Hepatocyte (in vitro differentiated cells): ENCODE measurements around the gene PYGO1. TPM values are rescaled to one million over a fixed set of nuclear protein-coding genes. Genes with fewer than 3 reads are reported as not detected.

Source experiments
- DNase-seq: peaks from one replicate; pipeline ENCODE4 v3.0.0-alpha.2; 2016; ENCODE audit warnings: low spot score
- H2AFZ ChIP-seq: fragments of 200-600 bp; sonication (generic); 2 replicates; pipeline ENCODE4 v1.6.0; 2016; ENCODE audit warnings: antibody characterized with exemption, mild to moderate bottlenecking
- H3K27ac ChIP-seq: fragments of 200-600 bp; sonication (generic); 2 replicates; pipeline ENCODE4 v1.5.1; 2016; ENCODE audit warnings: mild to moderate bottlenecking
- H3K27me3 ChIP-seq: fragments of 200-600 bp; sonication (generic); 2 replicates; pipeline ENCODE4 v1.6.1; 2016
- H3K36me3 ChIP-seq: fragments of 200-600 bp; sonication (generic); replicated peaks from 2 replicates; pipeline ENCODE4 v1.5.1; 2016; ENCODE audit warnings: low read depth; ENCODE audit not compliant: insufficient read depth
- H3K4me1 ChIP-seq: fragments of 200-600 bp; sonication (generic); 2 replicates; pipeline ENCODE4 v1.5.1; 2016; ENCODE audit warnings: mild to moderate bottlenecking, moderate library complexity; ENCODE audit not compliant: insufficient read depth
- H3K4me2 ChIP-seq: fragments of 200-600 bp; sonication (generic); 2 replicates; pipeline ENCODE4 v1.6.0; 2016
- H3K4me3 ChIP-seq: fragments of 200-600 bp; sonication (generic); 2 replicates; pipeline ENCODE4 v1.5.1; 2016; ENCODE audit warnings: mild to moderate bottlenecking
- H3K79me2 ChIP-seq: fragments of 200-600 bp; sonication (generic); 2 replicates; pipeline ENCODE4 v1.6.0; 2017; ENCODE audit warnings: mild to moderate bottlenecking
- H3K9me2 ChIP-seq: fragments of 200-600 bp; sonication (generic); replicated peaks from 2 replicates; pipeline ENCODE4 v1.6.0; 2017; ENCODE audit warnings: mild to moderate bottlenecking; ENCODE audit not compliant: insufficient read depth
- H3K9me3 ChIP-seq: fragments of 200-600 bp; sonication (generic); 2 replicates; pipeline ENCODE4 v1.5.1; 2016; ENCODE audit warnings: low read depth, mild to moderate bottlenecking
- H4K20me1 ChIP-seq: fragments of 200-600 bp; sonication (generic); 2 replicates; pipeline ENCODE4 v1.6.0; 2016; ENCODE audit warnings: mild to moderate bottlenecking; ENCODE audit not compliant: insufficient read depth, poor library complexity, severe bottlenecking
- EZH2 ChIP-seq: fragments of 200-600 bp; sonication (generic); IDR thresholded peaks from 2 replicates; pipeline ENCODE4 v1.6.1; 2016; ENCODE audit warnings: antibody characterized with exemption, mild to moderate bottlenecking, borderline replicate concordance
- EZH2phosphoT487 ChIP-seq: fragments of 200-600 bp; sonication (generic); IDR thresholded peaks from one replicate; pipeline ENCODE4 v1.6.1; 2018; ENCODE audit warnings: antibody characterized with exemption, mild to moderate bottlenecking, low read depth, moderate library complexity; ENCODE audit not compliant: unreplicated experiment, severe bottlenecking
- WGBS: methylation state at CpG from one replicate; pipeline ENCODE4 v1.1.6; 2016; ENCODE audit warnings: low lambda C conversion rate; ENCODE audit errors: missing lambda C conversion rate; 5-methylcytosine and 5-hydroxymethylcytosine counted together
- polyA plus RNA-seq: library from polyadenylated mRNA; unstranded; fragments of >200 nt; fragmentation: Nextera tagmentation; extraction: Ambion mirVana; gene quantifications from 2 replicates; pipeline ENCODE4 v1.2.1, GENCODE V29; 2016
- total RNA-seq: library from RNA; depleted of rRNA; stranded (reverse); fragments of >200 nt; gene quantifications from 2 replicates; pipeline ENCODE4 v1.2.3, GENCODE V29; 2014
- TF ChIP-seq, protein P1 (sequence below): fragments of 200-600 bp; sonication (generic); IDR thresholded peaks from 2 replicates; pipeline ENCODE4 v1.5.1; 2016; ENCODE audit warnings: antibody characterized with exemption, mild to moderate bottlenecking; ENCODE audit not compliant: poor library complexity

The PYGO1 gene
- total and polyA plus RNA-seq, 2 experiments from 2014 or later = 2.5 to 12.6 TPM

DNA sequence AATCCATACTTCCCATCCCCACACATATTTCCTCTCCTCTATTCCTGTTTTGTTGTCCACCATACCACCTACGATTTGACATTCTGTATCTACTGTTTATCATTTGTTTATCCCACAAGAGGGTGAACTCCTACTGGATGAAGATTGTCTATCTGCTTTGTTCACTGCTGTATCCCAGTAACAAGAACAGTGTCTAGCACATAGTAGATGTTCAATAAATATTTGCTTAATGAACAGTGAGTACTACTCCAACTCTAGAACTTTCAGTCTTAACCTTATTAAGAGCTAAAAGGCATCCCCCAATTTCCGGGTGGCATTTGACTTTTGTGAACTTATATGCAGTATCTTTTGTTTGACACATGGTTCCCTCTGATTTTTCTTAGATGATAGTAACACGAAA, 1.3 kb downstream of the PYGO1 start:
- peaks cover 34% of the 10 kb centered on the region for H3K79me2 ChIP-seq
- no peak for DNase-seq
- H3K27me3 ChIP-seq = peaks cover 4% of the 10 kb centered on the region
- no peak for TF ChIP-seq EZH2phosphoT487
- TF ChIP-seq, protein P1, sequence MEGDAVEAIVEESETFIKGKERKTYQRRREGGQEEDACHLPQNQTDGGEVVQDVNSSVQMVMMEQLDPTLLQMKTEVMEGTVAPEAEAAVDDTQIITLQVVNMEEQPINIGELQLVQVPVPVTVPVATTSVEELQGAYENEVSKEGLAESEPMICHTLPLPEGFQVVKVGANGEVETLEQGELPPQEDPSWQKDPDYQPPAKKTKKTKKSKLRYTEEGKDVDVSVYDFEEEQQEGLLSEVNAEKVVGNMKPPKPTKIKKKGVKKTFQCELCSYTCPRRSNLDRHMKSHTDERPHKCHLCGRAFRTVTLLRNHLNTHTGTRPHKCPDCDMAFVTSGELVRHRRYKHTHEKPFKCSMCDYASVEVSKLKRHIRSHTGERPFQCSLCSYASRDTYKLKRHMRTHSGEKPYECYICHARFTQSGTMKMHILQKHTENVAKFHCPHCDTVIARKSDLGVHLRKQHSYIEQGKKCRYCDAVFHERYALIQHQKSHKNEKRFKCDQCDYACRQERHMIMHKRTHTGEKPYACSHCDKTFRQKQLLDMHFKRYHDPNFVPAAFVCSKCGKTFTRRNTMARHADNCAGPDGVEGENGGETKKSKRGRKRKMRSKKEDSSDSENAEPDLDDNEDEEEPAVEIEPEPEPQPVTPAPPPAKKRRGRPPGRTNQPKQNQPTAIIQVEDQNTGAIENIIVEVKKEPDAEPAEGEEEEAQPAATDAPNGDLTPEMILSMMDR = no peak
- no peak for TF ChIP-seq EZH2
- peak overlapping the region; percentile 87 for H3K4me2 ChIP-seq
- H3K9me3 ChIP-seq = no peaks in the 10 kb centered on the region
- H2AFZ ChIP-seq = peak overlapping the region; percentile 90
- peak overlapping the region; percentile 75 for H3K4me3 ChIP-seq
- no peaks in the 10 kb centered on the region for H3K9me2 ChIP-seq
- no peak overlapping the region for H3K27ac ChIP-seq
- WGBS = 43% methylated on average over 3 of the region's 3 CpGs
- H3K4me1 ChIP-seq = no peaks in the 10 kb centered on the region
- H3K36me3 ChIP-seq = no peaks in the 10 kb centered on the region
- peaks cover 3% of the 10 kb centered on the region for H4K20me1 ChIP-seq

DNA sequence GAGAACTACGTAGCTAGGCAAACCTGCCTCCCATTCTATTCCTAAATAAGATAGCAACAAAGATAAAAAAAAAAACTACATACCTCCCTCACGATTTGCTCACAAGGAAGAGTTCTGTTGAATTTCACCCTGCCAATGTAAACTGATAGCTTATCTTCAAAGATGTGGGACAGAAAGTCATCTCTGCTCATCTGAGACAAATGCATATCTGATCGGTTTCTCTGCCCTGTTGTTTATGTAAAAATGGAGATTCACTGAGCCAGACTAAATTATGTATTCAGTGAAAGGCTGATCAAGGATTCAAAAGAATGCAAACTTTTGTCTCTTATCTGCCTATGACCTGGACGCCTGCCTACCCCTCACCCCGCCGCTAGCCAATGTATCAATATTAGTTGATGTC, 11.2 kb downstream of the PYGO1 start:
- Histone ChIP-seq H3K27me3 (peaks cover 4% of the 10 kb centered on the region), H3K36me3 (no peaks in the 10 kb centered on the region), H3K4me2 (no peak overlapping the region), H3K9me2 (no peaks in the 10 kb centered on the region), H2AFZ (no peak overlapping the region), H3K4me3 (no peak overlapping the region), H3K4me1 (no peaks in the 10 kb centered on the region), H3K79me2 (peaks cover 9% of the 10 kb centered on the region), H3K9me3 (no peaks in the 10 kb centered on the region), H3K27ac (no peak overlapping the region), H4K20me1 (peaks cover 3% of the 10 kb centered on the region)
- no peak for TF ChIP-seq EZH2
- TF ChIP-seq, protein P1 = no peak
- TF ChIP-seq EZH2phosphoT487 = no peak
- 31% methylated on average over 6 of the region's 6 CpGs for WGBS
- DNase-seq = no peak

DNA sequence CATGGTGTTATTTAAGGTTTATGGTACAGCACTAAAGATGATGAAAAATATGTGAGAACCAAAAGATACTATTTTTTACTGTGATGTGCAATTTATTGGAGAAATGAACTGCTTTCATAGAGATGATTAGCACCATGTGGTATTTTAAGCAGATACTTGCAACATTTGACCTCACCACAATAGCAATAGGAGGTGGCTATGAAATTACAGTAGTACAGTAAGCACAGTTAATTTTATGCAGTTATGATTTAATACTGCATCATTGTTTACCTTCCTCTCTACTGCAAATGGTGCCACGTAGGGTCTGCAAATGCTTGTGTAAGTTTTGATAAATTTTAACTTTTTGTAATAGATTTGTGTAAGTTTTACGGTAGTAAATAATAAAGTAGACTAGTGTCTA, 14.0 kb downstream of the PYGO1 start:
- Histone ChIP-seq H2AFZ (no peak overlapping the region), H3K4me1 (no peaks in the 10 kb centered on the region), H3K4me2 (no peak overlapping the region), H3K79me2 (peaks cover 8% of the 10 kb centered on the region), H3K9me2 (no peaks in the 10 kb centered on the region), H3K27me3 (no peaks in the 10 kb centered on the region), H3K36me3 (no peaks in the 10 kb centered on the region), H3K9me3 (no peaks in the 10 kb centered on the region), H3K27ac (no peak overlapping the region), H3K4me3 (no peak overlapping the region), H4K20me1 (no peaks in the 10 kb centered on the region)
- WGBS = 93% methylated on average over 2 of the region's 2 CpGs
- TF ChIP-seq EZH2 (no peak), EZH2phosphoT487 (no peak)
- TF ChIP-seq, protein P1 = no peak
- no peak for DNase-seq

DNA sequence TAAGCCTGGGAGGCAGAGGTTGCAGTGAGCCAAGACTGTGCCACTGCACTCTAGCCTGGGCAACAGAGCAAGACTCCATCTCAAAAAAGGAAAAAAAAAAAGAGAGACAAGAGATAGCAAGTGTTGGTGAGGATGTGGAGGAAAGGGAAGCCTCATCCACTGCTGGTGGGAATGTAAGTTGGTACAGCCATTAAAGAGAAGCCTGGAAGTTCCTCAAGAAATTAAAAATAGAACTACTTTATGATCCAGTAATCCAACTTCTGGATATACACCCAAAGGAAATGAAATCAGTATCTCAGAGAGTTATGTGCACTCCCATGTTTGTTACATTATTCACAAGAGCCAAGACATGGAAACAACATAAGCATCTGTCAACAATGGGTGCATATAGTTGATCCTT, 14.9 kb downstream of the PYGO1 start:
- H3K27ac ChIP-seq = no peak overlapping the region
- no peaks in the 10 kb centered on the region for H3K9me2 ChIP-seq
- no peaks in the 10 kb centered on the region for H3K4me1 ChIP-seq
- TF ChIP-seq, protein P1 = no peak
- TF ChIP-seq EZH2 (no peak), EZH2phosphoT487 (no peak)
- no peak overlapping the region for H3K4me2 ChIP-seq
- H3K79me2 ChIP-seq = peaks cover 5% of the 10 kb centered on the region
- no peak overlapping the region for H2AFZ ChIP-seq
- H3K27me3 ChIP-seq = no peaks in the 10 kb centered on the region
- no peaks in the 10 kb centered on the region for H4K20me1 ChIP-seq
- no peak for DNase-seq
- H3K4me3 ChIP-seq = no peak overlapping the region
- H3K36me3 ChIP-seq = no peaks in the 10 kb centered on the region
- no peaks in the 10 kb centered on the region for H3K9me3 ChIP-seq
